ENCODE data around the gene EMX1.

The EMX1 gene

GRCh38 chr2:72926368-72926767 lies 9.0 kb downstream of the EMX1 start:
- no peak for DNase-seq

GRCh38 chr2:72926811-72927465 lies 9.6 kb downstream of the EMX1 start:
- DNase-seq, result no peak

GRCh38 chr2:72927619-72928550 lies 10.6 kb downstream of the EMX1 start:
- DNase-seq, result no peak

- DNase-seq, result no peak
Measured at GRCh38 chr2:72929010-72929409, 11.7 kb downstream of the EMX1 start.

GRCh38 chr2:72931280-72931910 lies 14.1 kb downstream of the EMX1 start:
- no peak for DNase-seq

- DNase-seq, result no peak
Measured at GRCh38 chr2:72932045-72932740, 14.9 kb downstream of the EMX1 start.

GRCh38 chr2:72932805-72933204 lies 15.5 kb downstream of the EMX1 start:
- no peak for DNase-seq

GRCh38 chr2:72933207-72933606 lies 15.9 kb downstream of the EMX1 start:
- no peak for DNase-seq

GRCh38 chr2:72933646-72934151 lies 16.4 kb downstream of the EMX1 start:
- DNase-seq, result no peak

GRCh38 chr2:72934683-72935610 lies 17.6 kb downstream of the EMX1 start:
- no peak for DNase-seq

- no peak for DNase-seq
Measured at GRCh38 chr2:72935611-72935957, 18.3 kb downstream of the EMX1 start.

GRCh38 chr2:72936660-72937355 lies 19.5 kb downstream of the EMX1 start:
- DNase-seq, result no peak

GRCh38 chr2:72937356-72937669 lies 20.0 kb downstream of the EMX1 start:
- DNase-seq, result no peak

GRCh38 chr2:72938455-72938854 lies 21.1 kb downstream of the EMX1 start:
- no peak for DNase-seq

- DNase-seq, result no peak
Measured at GRCh38 chr2:72940361-72940760, 23.0 kb downstream of the EMX1 start.

- no peak for DNase-seq
Measured at GRCh38 chr2:72940786-72941185, 23.5 kb downstream of the EMX1 start.

- DNase-seq, result no peak
Measured at GRCh38 chr2:72942293-72942692, 25.0 kb downstream of the EMX1 start.

- DNase-seq, result no peak
Measured at GRCh38 chr2:72942881-72943418, 25.6 kb downstream of the EMX1 start.

GRCh38 chr2:72943540-72944395 lies 26.4 kb downstream of the EMX1 start:
- DNase-seq, result no peak

- DNase-seq, result no peak
Measured at GRCh38 chr2:72944804-72945449, 27.6 kb downstream of the EMX1 start.

All from activated CD4-positive, CD25-positive, alpha-beta regulatory T cell (primary cell).